ENCODE measurements around the gene GP5.

DNA sequence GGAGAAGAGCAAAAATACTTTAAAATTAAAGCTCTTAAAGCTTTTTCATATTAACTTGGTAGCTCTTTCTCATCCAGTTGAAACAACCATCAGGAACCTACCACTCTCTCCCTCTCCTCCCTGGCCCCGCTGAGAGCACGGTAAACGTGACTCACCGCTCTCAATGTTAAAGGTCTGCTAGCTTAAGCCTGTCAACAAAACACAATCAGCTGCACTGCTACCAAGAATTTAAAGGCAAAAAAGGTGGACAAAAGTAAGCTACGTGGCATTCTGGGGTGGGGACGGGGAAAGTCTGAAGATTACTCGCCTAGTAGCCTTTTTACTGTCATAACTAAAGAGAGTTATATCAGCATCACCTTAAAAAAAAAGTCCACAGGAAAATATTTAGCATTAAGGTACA is 8.4 kb upstream of the GP5 start:
- TF ChIP-seq POLR2A (IDR thresholded peaks at IDR 0.05; ENCODE audit: low read depth, low read length): no peak
- TF ChIP-seq TAF1 (IDR thresholded peaks at IDR 0.05; ENCODE audit: low read depth, low read length): no peak

All from GM12891 (cell line).